Parathyroid adenoma (tissue), 2 donors: ENCODE data around the gene TFAP2A.

Experiments
- H2AFZ ChIP-seq: fragments of 300-600 bp; sonication (generic); one replicate; pipeline ENCODE4 v1.7.0; 2017; ENCODE audit warnings: antibody characterized with exemption, mild to moderate bottlenecking
- H3K27ac ChIP-seq: fragments of 300-600 bp; sonication (generic); one replicate; pipeline ENCODE4 v1.7.0; 2017
- H3K27me3 ChIP-seq: fragments of 300-600 bp; sonication (generic); one replicate; pipeline ENCODE4 v1.7.0; 2017; ENCODE audit warnings: low read length; ENCODE audit not compliant: control insufficient read depth, insufficient read depth
- H3K36me3 ChIP-seq: fragments of 300-600 bp; sonication (generic); one replicate; pipeline ENCODE4 v1.7.0; 2017; ENCODE audit warnings: low read length; ENCODE audit not compliant: control insufficient read depth, insufficient read depth
- H3K4me1 ChIP-seq: fragments of 300-600 bp; sonication (generic); one replicate; pipeline ENCODE4 v1.7.0; 2017; ENCODE audit warnings: control low read depth
- H3K4me2 ChIP-seq: fragments of 300-600 bp; sonication (generic); one replicate; pipeline ENCODE4 v1.7.0; 2017; ENCODE audit warnings: low read length
- H3K4me3 ChIP-seq: fragments of 300-600 bp; sonication (generic); one replicate; pipeline ENCODE4 v1.7.0; 2017; ENCODE audit warnings: low read depth, low read length
- H3K79me2 ChIP-seq: fragments of 300-600 bp; sonication (generic); one replicate; pipeline ENCODE4 v1.7.0; 2017; ENCODE audit warnings: control low read depth
- H3K9ac ChIP-seq: fragments of 300-600 bp; sonication (generic); one replicate; pipeline ENCODE4 v1.7.0; 2017; ENCODE audit warnings: mild to moderate bottlenecking
- H3K9me3 ChIP-seq: fragments of 300-600 bp; sonication (generic); one replicate; pipeline ENCODE4 v1.7.0; 2017; ENCODE audit warnings: low read length; ENCODE audit not compliant: control insufficient read depth
- CTCF ChIP-seq: fragments of 300-600 bp; sonication (generic); IDR thresholded peaks from one replicate; pipeline ENCODE4 v1.7.0; 2017; ENCODE audit warnings: antibody characterized with exemption, mild to moderate bottlenecking
- donor health status: primary hyperparathyroidism.

Gene TFAP2A

GRCh38 chr6:10401632-10402223, 13.1 kb downstream of the TFAP2A start:
- peaks cover 4% of the 10 kb centered on the region for H3K27me3 ChIP-seq
- H3K36me3 ChIP-seq: no peaks in the 10 kb centered on the region
- H3K9ac ChIP-seq: no peak overlapping the region
- no peaks in the 10 kb centered on the region for H3K79me2 ChIP-seq
- no peak overlapping the region for H3K4me3 ChIP-seq
- no peaks in the 10 kb centered on the region for H3K9me3 ChIP-seq
- peaks cover 7% of the 10 kb centered on the region for H3K4me1 ChIP-seq
- no peak for TF ChIP-seq CTCF
- H2AFZ ChIP-seq: no peak overlapping the region
- H3K27ac ChIP-seq: no peak overlapping the region
- H3K4me2 ChIP-seq: no peak overlapping the region

DNA sequence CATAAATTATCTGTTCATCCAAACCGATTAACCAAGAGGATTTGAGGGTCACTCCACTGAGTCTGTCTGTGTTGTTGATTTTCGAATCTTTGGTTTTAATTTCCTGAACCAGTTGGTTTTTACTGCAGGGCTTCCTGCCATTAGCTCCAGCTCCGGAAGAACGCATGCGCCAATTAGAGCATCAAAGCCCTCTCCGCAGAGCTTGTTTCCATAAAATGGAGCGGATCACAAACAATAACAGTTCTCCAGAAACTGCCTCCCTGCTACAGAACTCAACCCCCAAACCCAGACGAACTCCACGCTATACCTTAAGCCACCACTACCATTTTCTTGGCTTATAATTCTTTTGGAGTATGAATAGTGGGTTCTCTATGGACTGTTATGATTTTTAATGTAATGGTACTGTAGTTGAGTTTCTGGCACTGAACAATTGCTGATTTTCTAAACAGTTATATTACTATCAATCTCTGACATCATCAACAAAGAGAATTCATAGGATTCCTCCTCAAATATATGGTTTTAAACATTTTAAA, 13.8 kb downstream of the TFAP2A start:
- Histone ChIP-seq H3K27ac (no peak overlapping the region), H3K4me2 (no peak overlapping the region), H3K4me1 (peaks cover 7% of the 10 kb centered on the region), H3K9ac (no peak overlapping the region), H3K36me3 (no peaks in the 10 kb centered on the region), H3K27me3 (peaks cover 4% of the 10 kb centered on the region), H3K9me3 (no peaks in the 10 kb centered on the region), H3K79me2 (no peaks in the 10 kb centered on the region), H3K4me3 (no peak overlapping the region), H2AFZ (no peak overlapping the region)
- TF ChIP-seq CTCF: no peak

GRCh38 chr6:10400330-10400729, 14.5 kb downstream of the TFAP2A start:
- Histone ChIP-seq H3K27me3 (peaks cover 4% of the 10 kb centered on the region), H3K36me3 (no peaks in the 10 kb centered on the region), H3K9me3 (no peaks in the 10 kb centered on the region), H3K79me2 (no peaks in the 10 kb centered on the region), H3K9ac (no peak overlapping the region), H3K4me2 (no peak overlapping the region), H3K4me1 (peaks cover 7% of the 10 kb centered on the region), H3K27ac (no peak overlapping the region), H2AFZ (no peak overlapping the region), H3K4me3 (no peak overlapping the region)
- no peak for TF ChIP-seq CTCF

GRCh38 chr6:10399451-10399850, 15.4 kb downstream of the TFAP2A start:
- TF ChIP-seq CTCF: no peak
- no peak overlapping the region for H3K27ac ChIP-seq
- H3K4me3 ChIP-seq: no peak overlapping the region
- peaks cover 4% of the 10 kb centered on the region for H3K27me3 ChIP-seq
- no peaks in the 10 kb centered on the region for H3K36me3 ChIP-seq
- no peak overlapping the region for H3K9ac ChIP-seq
- H2AFZ ChIP-seq: no peak overlapping the region
- H3K4me2 ChIP-seq: no peak overlapping the region
- peaks cover 7% of the 10 kb centered on the region for H3K4me1 ChIP-seq
- no peaks in the 10 kb centered on the region for H3K9me3 ChIP-seq
- no peaks in the 10 kb centered on the region for H3K79me2 ChIP-seq
